ENCODE data around the gene SLC7A14. TPM values are rescaled to one million over a fixed set of nuclear protein-coding genes. Genes with fewer than 3 reads are reported as not detected.

The SLC7A14 gene
- total and polyA plus RNA-seq, 10 of the 15 experiments (the other 5 are each of a cell fraction or from before 2014, with no cell fraction given) = not detected

DNA sequence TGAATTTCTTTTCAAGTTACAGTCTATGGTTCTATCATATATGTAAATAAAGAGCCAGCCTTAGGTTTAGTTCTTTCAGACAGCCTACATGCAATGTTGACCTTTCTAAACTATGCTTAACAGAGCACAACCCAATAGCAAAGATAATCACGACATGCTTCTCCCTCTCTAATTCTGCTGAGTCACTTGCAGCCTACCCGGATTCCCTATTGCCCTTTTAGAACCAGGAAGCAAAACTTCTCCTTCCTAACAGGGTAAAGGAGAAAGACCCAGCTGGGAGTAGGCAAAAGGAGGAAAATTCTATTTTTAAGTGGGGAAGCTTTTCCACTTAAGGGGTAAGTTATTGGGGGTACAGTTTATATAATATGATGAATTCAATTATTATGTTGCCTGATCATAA lies 79.3 kb downstream of the SLC7A14 start:
- WGBS (ENCODE audit: insufficient coverage, insufficient replicate concordance, low lambda C conversion rate, missing lambda C conversion rate) = 0% methylated on average over 2 of the region's 2 CpGs
- Histone ChIP-seq H3K27ac (ENCODE audit: control insufficient read depth, insufficient read depth) (no peak overlapping the region), H3K4me2 (ENCODE audit: control insufficient read depth, insufficient read depth) (no peak overlapping the region), H3K36me3 (ENCODE audit: control insufficient read depth in 2 of 2, insufficient read depth in 2 of 2, low read length in 1 of 2) (no peaks in the 10 kb centered on the region), H3K9ac (ENCODE audit: control insufficient read depth, insufficient read depth, low read length) (no peak overlapping the region), H3K27me3 (replicated peaks in 1 of 2; ENCODE audit: control insufficient read depth in 2 of 2, insufficient read depth in 2 of 2, low read length in 1 of 2) (no peaks in the 10 kb centered on the region; a peak in 1 of 4 replicates), H3K9me3 (replicated peaks; ENCODE audit: control insufficient read depth, insufficient read depth, low read length) (no peaks in the 10 kb centered on the region), H2AFZ (ENCODE audit: control insufficient read depth, low read depth, low read length) (no peak overlapping the region), H3K79me2 (ENCODE audit: control insufficient read depth, insufficient read depth, low read length) (no peaks in the 10 kb centered on the region), H3K4me3 (no peak overlapping the region), H3K4me1 (ENCODE audit: control insufficient read depth, insufficient read depth, low read length) (no peaks in the 10 kb centered on the region), H4K20me1 (ENCODE audit: control insufficient read depth, insufficient read depth) (no peaks in the 10 kb centered on the region)
- TF ChIP-seq, protein P1, sequence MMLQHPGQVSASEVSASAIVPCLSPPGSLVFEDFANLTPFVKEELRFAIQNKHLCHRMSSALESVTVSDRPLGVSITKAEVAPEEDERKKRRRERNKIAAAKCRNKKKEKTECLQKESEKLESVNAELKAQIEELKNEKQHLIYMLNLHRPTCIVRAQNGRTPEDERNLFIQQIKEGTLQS (IDR thresholded peaks at IDR 0.05; ENCODE audit: borderline replicate concordance, extremely low read depth, low read depth, low read length) = no peak
- TF ChIP-seq RAD21 (IDR thresholded peaks at IDR 0.05; ENCODE audit: insufficient read depth, low read depth, low read length) (no peak), RCOR1 (conservative IDR thresholded peaks at IDR 0.05; ENCODE audit: low read depth, low read length) (no peak), KDM1A (IDR thresholded peaks at IDR 0.05; ENCODE audit: borderline replicate concordance) (no peak), HDAC6 (IDR thresholded peaks at IDR 0.05; ENCODE audit: unreplicated experiment) (no peak), RFX5 (IDR thresholded peaks at IDR 0.05; ENCODE audit: low read depth, low read length) (no peak), IRF4 (IDR thresholded peaks at IDR 0.05; ENCODE audit: low read depth, low read length) (no peak), NFYA (IDR thresholded peaks at IDR 0.05; ENCODE audit: borderline replicate concordance, low read depth, low read length) (no peak), BHLHE40 (IDR thresholded peaks at IDR 0.05; ENCODE audit: borderline replicate concordance in 1 of 2, low read depth in 2 of 2, low read length in 1 of 2) (no peak)
- TF ChIP-seq, protein P2, sequence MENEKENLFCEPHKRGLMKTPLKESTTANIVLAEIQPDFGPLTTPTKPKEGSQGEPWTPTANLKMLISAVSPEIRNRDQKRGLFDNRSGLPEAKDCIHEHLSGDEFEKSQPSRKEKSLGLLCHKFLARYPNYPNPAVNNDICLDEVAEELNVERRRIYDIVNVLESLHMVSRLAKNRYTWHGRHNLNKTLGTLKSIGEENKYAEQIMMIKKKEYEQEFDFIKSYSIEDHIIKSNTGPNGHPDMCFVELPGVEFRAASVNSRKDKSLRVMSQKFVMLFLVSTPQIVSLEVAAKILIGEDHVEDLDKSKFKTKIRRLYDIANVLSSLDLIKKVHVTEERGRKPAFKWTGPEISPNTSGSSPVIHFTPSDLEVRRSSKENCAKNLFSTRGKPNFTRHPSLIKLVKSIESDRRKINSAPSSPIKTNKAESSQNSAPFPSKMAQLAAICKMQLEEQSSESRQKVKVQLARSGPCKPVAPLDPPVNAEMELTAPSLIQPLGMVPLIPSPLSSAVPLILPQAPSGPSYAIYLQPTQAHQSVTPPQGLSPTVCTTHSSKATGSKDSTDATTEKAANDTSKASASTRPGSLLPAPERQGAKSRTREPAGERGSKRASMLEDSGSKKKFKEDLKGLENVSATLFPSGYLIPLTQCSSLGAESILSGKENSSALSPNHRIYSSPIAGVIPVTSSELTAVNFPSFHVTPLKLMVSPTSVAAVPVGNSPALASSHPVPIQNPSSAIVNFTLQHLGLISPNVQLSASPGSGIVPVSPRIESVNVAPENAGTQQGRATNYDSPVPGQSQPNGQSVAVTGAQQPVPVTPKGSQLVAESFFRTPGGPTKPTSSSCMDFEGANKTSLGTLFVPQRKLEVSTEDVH (IDR thresholded peaks at IDR 0.05; ENCODE audit: low read depth, partially characterized antibody) = no peak
- TF ChIP-seq, protein P3, sequence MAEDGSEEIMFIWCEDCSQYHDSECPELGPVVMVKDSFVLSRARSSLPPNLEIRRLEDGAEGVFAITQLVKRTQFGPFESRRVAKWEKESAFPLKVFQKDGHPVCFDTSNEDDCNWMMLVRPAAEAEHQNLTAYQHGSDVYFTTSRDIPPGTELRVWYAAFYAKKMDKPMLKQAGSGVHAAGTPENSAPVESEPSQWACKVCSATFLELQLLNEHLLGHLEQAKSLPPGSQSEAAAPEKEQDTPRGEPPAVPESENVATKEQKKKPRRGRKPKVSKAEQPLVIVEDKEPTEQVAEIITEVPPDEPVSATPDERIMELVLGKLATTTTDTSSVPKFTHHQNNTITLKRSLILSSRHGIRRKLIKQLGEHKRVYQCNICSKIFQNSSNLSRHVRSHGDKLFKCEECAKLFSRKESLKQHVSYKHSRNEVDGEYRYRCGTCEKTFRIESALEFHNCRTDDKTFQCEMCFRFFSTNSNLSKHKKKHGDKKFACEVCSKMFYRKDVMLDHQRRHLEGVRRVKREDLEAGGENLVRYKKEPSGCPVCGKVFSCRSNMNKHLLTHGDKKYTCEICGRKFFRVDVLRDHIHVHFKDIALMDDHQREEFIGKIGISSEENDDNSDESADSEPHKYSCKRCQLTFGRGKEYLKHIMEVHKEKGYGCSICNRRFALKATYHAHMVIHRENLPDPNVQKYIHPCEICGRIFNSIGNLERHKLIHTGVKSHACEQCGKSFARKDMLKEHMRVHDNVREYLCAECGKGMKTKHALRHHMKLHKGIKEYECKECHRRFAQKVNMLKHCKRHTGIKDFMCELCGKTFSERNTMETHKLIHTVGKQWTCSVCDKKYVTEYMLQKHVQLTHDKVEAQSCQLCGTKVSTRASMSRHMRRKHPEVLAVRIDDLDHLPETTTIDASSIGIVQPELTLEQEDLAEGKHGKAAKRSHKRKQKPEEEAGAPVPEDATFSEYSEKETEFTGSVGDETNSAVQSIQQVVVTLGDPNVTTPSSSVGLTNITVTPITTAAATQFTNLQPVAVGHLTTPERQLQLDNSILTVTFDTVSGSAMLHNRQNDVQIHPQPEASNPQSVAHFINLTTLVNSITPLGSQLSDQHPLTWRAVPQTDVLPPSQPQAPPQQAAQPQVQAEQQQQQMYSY (CRISPR knock-in tag; IDR thresholded peaks at IDR 0.05) = no peak
- ChIA-PET RAD21 (ENCODE audit: unreplicated experiment) (no interaction called here), POLR2A (no interaction called here), SMC1A (ENCODE audit: uncharacterized antibody, unreplicated experiment) (no interaction called here), CTCF (interaction anchor here (1.3 kb wide), 1 partner anchor 89 kb away, joined by 3 read pairs; no protein-coding TSS in a partner anchor)
- in situ Hi-C loops (cut with MboI) (no loop called here), intact Hi-C loops (cut with micrococcal nuclease; ENCODE audit: unreplicated experiment) (no loop called here)
- FAIRE-seq = no peak
- no TSS peak for BruUV-seq (replicated peaks)
- no peak for ATAC-seq
- DNase-seq (ENCODE audit: low read depth, low spot score) = no peak
